ENCODE measurements around the gene HIF1A.

GRCh38 chr14:61649283-61649682 is 46.0 kb upstream of the HIF1A start:
- TF ChIP-seq CTCF (IDR thresholded peaks at IDR 0.05; ENCODE audit: extremely low read depth in 1 of 2, insufficient read depth in 1 of 2, low read depth in 1 of 2, low read length in 2 of 2) (no peak), POLR2A (IDR thresholded peaks at IDR 0.05; ENCODE audit: low read depth, low read length) (no peak), POLR2AphosphoS5 (IDR thresholded peaks at IDR 0.05; ENCODE audit: insufficient read depth, low read depth, low read length) (no peak), MAX (IDR thresholded peaks at IDR 0.05; ENCODE audit: insufficient read depth, insufficient read length) (no peak), JUN (IDR thresholded peaks at IDR 0.05; ENCODE audit: borderline replicate concordance, insufficient read depth, insufficient read length, low read depth) (no peak), EZH2 (IDR thresholded peaks at IDR 0.05; ENCODE audit: borderline replicate concordance, low read depth, low read length, severe bottlenecking) (no peak), MYC (IDR thresholded peaks at IDR 0.05; ENCODE audit: low read depth, low read length) (no peak), GATA2 (IDR thresholded peaks at IDR 0.05; ENCODE audit: insufficient read depth, insufficient read length, low read depth, low read length) (no peak)
